NT2/D1 (cell line): ENCODE data around the gene FRMD7.

ENCODE experiments used
- SUZ12 ChIP-seq: IDR thresholded peaks from 2 replicates; pipeline ENCODE4 v1.6.1; 2011; ENCODE audit not compliant: insufficient read length, insufficient read depth; ENCODE audit errors: extremely low read depth
- YY1 ChIP-seq: IDR thresholded peaks from 2 replicates; pipeline ENCODE4 v1.6.1; 2011; ENCODE audit not compliant: insufficient read length, insufficient read depth
- ZNF274 ChIP-seq: IDR thresholded peaks from 2 replicates; pipeline ENCODE4 v1.6.1; 2011; ENCODE audit warnings: mild to moderate bottlenecking, low read depth, low read length

DNA sequence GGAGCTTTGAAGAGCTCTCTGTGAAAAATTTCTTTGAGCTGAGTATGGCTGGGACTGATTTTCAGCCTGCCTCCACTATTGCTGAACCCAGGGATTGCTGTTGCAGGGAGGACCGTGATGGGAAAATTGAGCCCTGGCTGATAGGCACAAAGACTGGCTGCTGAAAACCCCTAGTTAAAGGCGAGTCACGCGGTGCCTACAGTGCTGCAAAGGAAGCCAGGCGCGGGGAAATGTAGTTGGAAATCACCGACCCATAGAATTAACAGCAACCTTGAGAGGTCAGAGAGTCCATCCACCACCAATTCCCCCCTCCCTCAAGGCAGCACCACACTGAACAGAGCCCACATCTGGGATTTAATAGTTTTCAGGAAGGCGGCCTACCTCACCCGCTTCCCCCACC is 26.0 kb downstream of the FRMD7 start:
- no peak for TF ChIP-seq ZNF274
- TF ChIP-seq YY1, result no peak
- TF ChIP-seq SUZ12, result no peak
